Suprapubic skin (tissue), 4 donors: ENCODE data around the gene IRF7.

ENCODE experiments used
- CTCF ChIP-seq, 2 donors: fragments of 200-600 bp in 1 of 2; fragments of 450-650 bp in 1 of 2; sonication (generic) in 1 of 2; IDR thresholded peaks; one replicate each; pipeline ENCODE4 v1.5.1; 2016 to 2019; ENCODE audit warnings: antibody characterized with exemption in 2 of 2, mild to moderate bottlenecking in 1 of 2, moderate library complexity in 1 of 2
- POLR2A ChIP-seq, 2 donors: fragments of 450-650 bp; IDR thresholded peaks; one replicate each; pipeline ENCODE4 v1.6.1; 2017; ENCODE audit warnings: antibody characterized with exemption in 2 of 2, mild to moderate bottlenecking in 2 of 2, moderate library complexity in 2 of 2
- POLR2AphosphoS5 ChIP-seq, 3 donors: sonication (generic); formaldehyde crosslinking; IDR thresholded peaks; one replicate each; pipeline ENCODE4 v1.6.1; 2017; ENCODE audit warnings: antibody characterized with exemption in 3 of 3

GRCh38 chr11:643366-643765 is 27.6 kb upstream of the IRF7 start:
- TF ChIP-seq CTCF (IDR thresholded peaks at IDR 0.05) (no peak), POLR2AphosphoS5 (IDR thresholded peaks at IDR 0.05) (no peak), POLR2A (IDR thresholded peaks at IDR 0.05) (no peak)
